Endodermal cell (in vitro differentiated cells): Measurements from ENCODE around the gene OXSR1. TPM values are rescaled to one million over a fixed set of nuclear protein-coding genes. Genes with fewer than 3 reads are reported as not detected.
"Not testable (repeated sequence)": the region's sequence is repeated elsewhere in the genome, so short reads cannot be mapped to it uniquely, and the experiment has no call there.

Experiments used
- DNase-seq: peaks from one replicate; pipeline ENCODE4 v3.0.0-alpha.2; 2017
- H3K27ac ChIP-seq: 2 replicates; pipeline ENCODE4 v1.5.1; 2013; ENCODE audit warnings: mild to moderate bottlenecking, low read depth, low read length, moderate library complexity
- H3K27me3 ChIP-seq: 2 replicates; pipeline ENCODE4 v1.6.1; 2013; ENCODE audit warnings: mild to moderate bottlenecking, low read length, moderate library complexity; ENCODE audit not compliant: insufficient read depth, control insufficient read depth, poor library complexity, severe bottlenecking
- H3K36me3 ChIP-seq: 2 replicates; pipeline ENCODE4 v1.7.0; 2013; ENCODE audit warnings: mild to moderate bottlenecking, low read length, moderate library complexity; ENCODE audit not compliant: control insufficient read depth, insufficient read depth
- H3K4me1 ChIP-seq: one replicate; pipeline ENCODE4 v1.7.0; 2013; ENCODE audit warnings: low read length; ENCODE audit not compliant: control insufficient read depth, insufficient read depth
- H3K4me3 ChIP-seq: 2 replicates; pipeline ENCODE4 v1.5.1; 2013; ENCODE audit warnings: mild to moderate bottlenecking, low read length, moderate library complexity
- H3K9ac ChIP-seq: 2 replicates; pipeline ENCODE4 v1.6.1; 2013; ENCODE audit warnings: mild to moderate bottlenecking, low read length, moderate library complexity; ENCODE audit not compliant: poor library complexity, severe bottlenecking; ENCODE audit errors: extremely low read depth
- H3K9me3 ChIP-seq: 2 replicates; pipeline ENCODE4 v1.6.1; 2013; ENCODE audit warnings: mild to moderate bottlenecking, low read length, moderate library complexity; ENCODE audit not compliant: control insufficient read depth
- H3K27ac Mint-ChIP-seq: 2 replicates; pipeline ENCODE4 v1.8.0; 2020; ENCODE audit warnings: mixed read lengths
- H3K27me3 Mint-ChIP-seq: 2 replicates; pipeline ENCODE4 v1.8.0; 2021; ENCODE audit warnings: mild to moderate bottlenecking, mixed read lengths; ENCODE audit not compliant: insufficient read depth
- H3K36me3 Mint-ChIP-seq: 2 replicates; pipeline ENCODE4 v1.8.0; 2020; ENCODE audit warnings: low read depth, mixed read lengths
- H3K4me1 Mint-ChIP-seq: 2 replicates; pipeline ENCODE4 v1.8.0; 2020; ENCODE audit warnings: mixed read lengths
- H3K4me3 Mint-ChIP-seq: 2 replicates; pipeline ENCODE4 v1.8.0; 2020; ENCODE audit warnings: mild to moderate bottlenecking, moderate library complexity, mixed read lengths
- H3K9me3 Mint-ChIP-seq: 2 replicates; pipeline ENCODE4 v1.8.0; 2020; ENCODE audit warnings: mild to moderate bottlenecking, mixed read lengths
- WGBS, 2 experiments: methylation state at CpG; one replicate each; pipeline versions ENCODE4 v1.1.5 to v1.1.7; 2013; ENCODE audit warnings: missing lambda C conversion rate in 2 of 2, mixed read lengths in 1 of 2; ENCODE audit not compliant: insufficient coverage in 1 of 2, insufficient read length in 1 of 2; 5-methylcytosine and 5-hydroxymethylcytosine counted together
- total RNA-seq, 2 donors: library from RNA; stranded (reverse); fragmentation: NEBNext Ultra II Directional in 1 of 2; extraction: Animal tissue kit (Norgen Biotek cat#: 25700) in 1 of 2; gene quantifications; 2 replicates in 1 of 2; 3 replicates in 1 of 2; pipeline ENCODE4 v1.2.1, GENCODE V29; 2021
- TF ChIP-seq, protein P1 (sequence below): fragments of 200-600 bp; sonication (generic); conservative IDR thresholded peaks from 2 replicates; pipeline ENCODE4 v1.5.0; 2021; ENCODE audit warnings: antibody characterized with exemption, mild to moderate bottlenecking

The OXSR1 gene
- total RNA-seq, 2 donors from 2014 or later, result 41.9 to 55.5 TPM

DNA sequence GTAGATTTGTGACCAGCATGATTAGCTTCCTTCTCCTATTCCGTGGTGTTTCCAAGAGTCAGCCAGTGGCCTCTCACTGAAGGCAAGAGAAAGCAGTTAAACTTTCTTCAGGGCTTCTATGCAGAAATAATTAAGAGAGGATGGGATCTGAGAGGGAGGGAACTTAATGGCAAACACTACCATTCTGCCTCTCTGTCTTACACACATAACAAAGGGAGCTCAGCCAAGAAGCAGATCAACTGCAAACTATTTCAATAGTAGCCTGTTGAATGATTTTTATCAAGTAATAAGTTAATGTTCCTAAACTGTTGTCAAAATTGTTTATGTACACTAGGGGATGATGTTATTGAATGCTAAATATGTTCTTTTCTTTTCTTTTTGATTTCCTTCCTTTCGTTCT is 11.8 kb downstream of the OXSR1 start:
- Histone ChIP-seq H3K9me3 (no peaks in the 10 kb centered on the region), H3K4me1 (no peaks in the 10 kb centered on the region), H3K4me3 (no peak overlapping the region), H3K36me3 (peaks cover 10% of the 10 kb centered on the region), H3K9ac (no peak overlapping the region), H3K27me3 (no peaks in the 10 kb centered on the region), H3K27ac (no peak overlapping the region)
- no peak overlapping the region for H3K4me3 Mint-ChIP-seq
- TF ChIP-seq, protein P1, sequence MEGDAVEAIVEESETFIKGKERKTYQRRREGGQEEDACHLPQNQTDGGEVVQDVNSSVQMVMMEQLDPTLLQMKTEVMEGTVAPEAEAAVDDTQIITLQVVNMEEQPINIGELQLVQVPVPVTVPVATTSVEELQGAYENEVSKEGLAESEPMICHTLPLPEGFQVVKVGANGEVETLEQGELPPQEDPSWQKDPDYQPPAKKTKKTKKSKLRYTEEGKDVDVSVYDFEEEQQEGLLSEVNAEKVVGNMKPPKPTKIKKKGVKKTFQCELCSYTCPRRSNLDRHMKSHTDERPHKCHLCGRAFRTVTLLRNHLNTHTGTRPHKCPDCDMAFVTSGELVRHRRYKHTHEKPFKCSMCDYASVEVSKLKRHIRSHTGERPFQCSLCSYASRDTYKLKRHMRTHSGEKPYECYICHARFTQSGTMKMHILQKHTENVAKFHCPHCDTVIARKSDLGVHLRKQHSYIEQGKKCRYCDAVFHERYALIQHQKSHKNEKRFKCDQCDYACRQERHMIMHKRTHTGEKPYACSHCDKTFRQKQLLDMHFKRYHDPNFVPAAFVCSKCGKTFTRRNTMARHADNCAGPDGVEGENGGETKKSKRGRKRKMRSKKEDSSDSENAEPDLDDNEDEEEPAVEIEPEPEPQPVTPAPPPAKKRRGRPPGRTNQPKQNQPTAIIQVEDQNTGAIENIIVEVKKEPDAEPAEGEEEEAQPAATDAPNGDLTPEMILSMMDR, result no peak
- no peaks in the 10 kb centered on the region for H3K27me3 Mint-ChIP-seq
- H3K4me1 Mint-ChIP-seq, result peaks cover 21% of the 10 kb centered on the region
- peak overlapping the region; percentile 37 for H3K27ac Mint-ChIP-seq
- no peak for DNase-seq
- H3K9me3 Mint-ChIP-seq, result no peaks in the 10 kb centered on the region
- peaks cover 17% of the 10 kb centered on the region for H3K36me3 Mint-ChIP-seq
- WGBS, 2 experiments, result 73 to 74% methylated on average over 2 of the region's 2 CpGs

DNA sequence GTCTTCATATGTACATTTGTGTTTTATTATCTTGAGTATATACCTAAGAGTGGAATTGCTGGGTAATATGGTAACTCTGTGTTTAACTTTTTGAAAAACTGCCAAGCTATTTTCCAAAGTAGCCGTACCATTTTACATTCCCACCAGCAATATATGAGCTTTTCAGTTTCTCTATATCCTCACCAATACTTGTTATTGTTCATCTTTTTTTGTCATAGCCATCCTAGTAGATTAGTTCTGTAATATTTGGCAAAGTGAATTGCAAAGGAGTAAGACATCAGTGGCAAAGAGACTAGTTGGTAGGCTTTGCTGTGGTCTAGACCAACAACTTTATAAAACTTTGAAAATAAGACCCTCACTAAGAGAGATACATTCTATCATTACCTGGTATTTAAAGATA is 21.4 kb downstream of the OXSR1 start:
- peaks cover 6% of the 10 kb centered on the region for H3K9me3 ChIP-seq
- WGBS, 2 experiments, result 94% methylated on average over 1 of the region's 1 CpG; no CpG with 5 or more reads in 1 of the 2 experiments
- no peaks in the 10 kb centered on the region for H3K4me1 Mint-ChIP-seq
- DNase-seq, result no peak
- H3K4me3 Mint-ChIP-seq, result no peak overlapping the region
- H3K4me1 ChIP-seq, result no peaks in the 10 kb centered on the region
- TF ChIP-seq, protein P1, result no peak
- no peak overlapping the region for H3K4me3 ChIP-seq
- H3K27ac Mint-ChIP-seq, result no peak overlapping the region
- H3K27me3 Mint-ChIP-seq, result no peaks in the 10 kb centered on the region
- H3K27ac ChIP-seq, result no peak overlapping the region
- no peaks in the 10 kb centered on the region for H3K27me3 ChIP-seq
- peaks cover 52% of the 10 kb centered on the region for H3K36me3 ChIP-seq
- H3K36me3 Mint-ChIP-seq, result peaks cover 44% of the 10 kb centered on the region
- H3K9ac ChIP-seq, result no peak overlapping the region
- H3K9me3 Mint-ChIP-seq, result peaks cover 2% of the 10 kb centered on the region

DNA sequence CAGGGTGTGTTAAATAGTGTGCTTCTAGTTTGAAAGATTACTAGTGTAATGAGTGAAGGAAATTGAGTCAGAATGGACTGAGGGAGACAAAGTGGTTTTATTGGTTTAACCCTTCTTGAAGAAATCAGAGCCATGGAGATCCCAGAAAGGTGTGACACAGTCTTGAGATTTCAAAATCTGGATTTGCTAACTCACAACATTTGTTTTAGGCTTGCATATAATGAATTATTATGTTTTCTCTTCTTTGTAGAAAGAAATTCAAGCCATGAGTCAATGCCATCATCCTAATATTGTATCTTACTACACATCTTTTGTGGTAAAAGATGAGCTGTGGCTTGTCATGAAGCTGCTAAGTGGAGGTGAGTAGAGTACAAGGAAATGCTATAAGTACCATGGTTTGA is 25.1 kb downstream of the OXSR1 start:
- Histone ChIP-seq H3K4me1 (no peaks in the 10 kb centered on the region), H3K27me3 (no peaks in the 10 kb centered on the region), H3K9me3 (peaks cover 6% of the 10 kb centered on the region), H3K9ac (no peak overlapping the region), H3K36me3 (peaks cover 50% of the 10 kb centered on the region), H3K4me3 (no peak overlapping the region), H3K27ac (no peak overlapping the region)
- H3K4me3 Mint-ChIP-seq, result no peak overlapping the region
- peaks cover 2% of the 10 kb centered on the region for H3K9me3 Mint-ChIP-seq
- no peaks in the 10 kb centered on the region for H3K4me1 Mint-ChIP-seq
- H3K36me3 Mint-ChIP-seq, result peaks cover 42% of the 10 kb centered on the region
- H3K27me3 Mint-ChIP-seq, result no peaks in the 10 kb centered on the region
- TF ChIP-seq, protein P1, result no peak
- no peak overlapping the region for H3K27ac Mint-ChIP-seq
- no peak for DNase-seq

DNA sequence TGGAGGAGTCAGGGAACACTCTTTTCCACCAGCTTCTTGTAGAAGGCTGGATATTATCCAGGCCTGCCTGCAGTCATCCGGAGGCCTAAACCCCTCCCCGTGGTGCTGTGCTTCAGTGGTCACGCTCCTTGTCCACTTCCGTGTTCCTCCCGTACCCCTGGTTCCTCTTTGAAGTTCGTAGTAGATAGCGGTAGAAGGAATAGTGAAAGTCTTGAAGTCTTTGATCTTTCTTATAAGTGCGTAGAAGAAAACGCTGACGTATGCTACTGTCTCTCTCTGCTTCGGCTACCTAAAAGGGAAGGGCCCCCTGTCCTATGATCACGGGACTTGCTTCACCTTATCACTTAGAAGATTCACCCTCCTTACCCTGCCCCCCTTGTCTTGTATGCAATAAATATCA is 37.6 kb downstream of the OXSR1 start:
- H3K36me3 Mint-ChIP-seq, result peaks cover 33% of the 10 kb centered on the region
- H3K4me3 Mint-ChIP-seq, DNase-seq, H3K4me1 Mint-ChIP-seq, H3K9me3 ChIP-seq, H3K27ac ChIP-seq, H3K27me3 Mint-ChIP-seq, H3K27ac Mint-ChIP-seq, H3K9ac ChIP-seq, H3K4me3 ChIP-seq, H3K9me3 Mint-ChIP-seq, H3K27me3 ChIP-seq, H3K4me1 ChIP-seq: not testable (repeated sequence)
- peaks cover 46% of the 10 kb centered on the region for H3K36me3 ChIP-seq
- 94 to 96% methylated on average over 8 to 12 of the region's 12 CpGs for WGBS, 2 experiments
